ENCODE measurements around the gene SLIT3.

DNA sequence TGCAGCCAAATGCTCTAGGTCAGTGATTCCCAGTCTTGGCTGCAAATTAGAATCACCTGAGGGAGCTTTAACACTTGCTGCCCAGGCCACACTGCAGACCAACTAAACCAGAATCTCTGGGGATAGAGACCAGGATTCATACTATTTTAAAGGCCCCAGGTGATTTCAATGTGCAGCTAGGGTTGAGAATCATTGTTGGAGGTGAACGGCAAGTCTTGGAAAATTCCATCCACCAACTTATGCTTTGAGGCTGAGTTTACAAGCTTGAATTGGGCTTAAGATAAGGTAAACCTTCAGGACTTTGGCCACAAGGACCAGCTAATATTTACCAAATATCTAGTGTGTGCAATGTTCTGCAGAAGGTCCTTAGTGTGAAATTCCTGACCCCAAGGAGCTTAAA lies 27.5 kb downstream of the SLIT3 start:
- TF ChIP-seq, protein P1, sequence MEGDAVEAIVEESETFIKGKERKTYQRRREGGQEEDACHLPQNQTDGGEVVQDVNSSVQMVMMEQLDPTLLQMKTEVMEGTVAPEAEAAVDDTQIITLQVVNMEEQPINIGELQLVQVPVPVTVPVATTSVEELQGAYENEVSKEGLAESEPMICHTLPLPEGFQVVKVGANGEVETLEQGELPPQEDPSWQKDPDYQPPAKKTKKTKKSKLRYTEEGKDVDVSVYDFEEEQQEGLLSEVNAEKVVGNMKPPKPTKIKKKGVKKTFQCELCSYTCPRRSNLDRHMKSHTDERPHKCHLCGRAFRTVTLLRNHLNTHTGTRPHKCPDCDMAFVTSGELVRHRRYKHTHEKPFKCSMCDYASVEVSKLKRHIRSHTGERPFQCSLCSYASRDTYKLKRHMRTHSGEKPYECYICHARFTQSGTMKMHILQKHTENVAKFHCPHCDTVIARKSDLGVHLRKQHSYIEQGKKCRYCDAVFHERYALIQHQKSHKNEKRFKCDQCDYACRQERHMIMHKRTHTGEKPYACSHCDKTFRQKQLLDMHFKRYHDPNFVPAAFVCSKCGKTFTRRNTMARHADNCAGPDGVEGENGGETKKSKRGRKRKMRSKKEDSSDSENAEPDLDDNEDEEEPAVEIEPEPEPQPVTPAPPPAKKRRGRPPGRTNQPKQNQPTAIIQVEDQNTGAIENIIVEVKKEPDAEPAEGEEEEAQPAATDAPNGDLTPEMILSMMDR (IDR thresholded peaks at IDR 0.05), result no peak
- no peak for TF ChIP-seq POLR2AphosphoS5 (IDR thresholded peaks at IDR 0.05)

Measured in breast epithelium (tissue), 3 donors.